Measurements from ENCODE around the gene IRS1.

- TF ChIP-seq POLR2A (IDR thresholded peaks at IDR 0.05): no peak
- TF ChIP-seq CTCF (IDR thresholded peaks at IDR 0.05): no peak
These were observed 46.7 kb downstream of the IRS1 start for GRCh38 chr2:226752887-226753286.
